Stimulated activated CD8-positive, alpha-beta memory T cell treated with anti-CD3 and anti-CD28 coated beads, Interleukin-4, amount 100 ng/mL, for 24 hours (primary cell): ENCODE measurements around the gene SMIM32.

ENCODE experiments used
- DNase-seq: peaks from one replicate; pipeline ENCODE4 v3.0.0-alpha.2; 2020; ENCODE audit warnings: low read depth

SMIM32 gene

GRCh38 chr5:136192526-136193321 is at the start of gene SMIM32:
Gene SMIM32 (minus strand): TSS chr5:136193162. CDS start chr5:136192524, 638 bp downstream.
- no peak for DNase-seq

- DNase-seq = no peak
Measured at GRCh38 chr5:136242611-136243010, 49.6 kb upstream of the SMIM32 start.

- DNase-seq = no peak
Measured at GRCh38 chr5:136242136-136242535, 49.2 kb upstream of the SMIM32 start.

- no peak for DNase-seq
Measured at GRCh38 chr5:136240894-136241293, 47.9 kb upstream of the SMIM32 start.

- DNase-seq = no peak
Measured at GRCh38 chr5:136236479-136237083, 43.6 kb upstream of the SMIM32 start.

- DNase-seq = no peak
Measured at GRCh38 chr5:136235321-136235720, 42.4 kb upstream of the SMIM32 start.

- DNase-seq = no peak
Measured at GRCh38 chr5:136232316-136232715, 39.4 kb upstream of the SMIM32 start.

GRCh38 chr5:136230176-136230575 is 37.2 kb upstream of the SMIM32 start:
- no peak for DNase-seq

GRCh38 chr5:136228136-136228757 is 35.3 kb upstream of the SMIM32 start:
- DNase-seq = no peak

- no peak for DNase-seq
Measured at GRCh38 chr5:136226401-136226800, 33.4 kb upstream of the SMIM32 start.

GRCh38 chr5:136225796-136226195 is 32.8 kb upstream of the SMIM32 start:
- no peak for DNase-seq

GRCh38 chr5:136222580-136223235 is 29.7 kb upstream of the SMIM32 start:
- DNase-seq = no peak

- DNase-seq = no peak
Measured at GRCh38 chr5:136221340-136221739, 28.4 kb upstream of the SMIM32 start.

- no peak for DNase-seq
Measured at GRCh38 chr5:136216230-136216629, 23.3 kb upstream of the SMIM32 start.

- DNase-seq = no peak
Measured at GRCh38 chr5:136215812-136216211, 22.9 kb upstream of the SMIM32 start.

GRCh38 chr5:136213919-136214493 is 21.0 kb upstream of the SMIM32 start:
- no peak for DNase-seq

- DNase-seq = peak; percentile 25
Measured at GRCh38 chr5:136212252-136212721, 19.3 kb upstream of the SMIM32 start.

GRCh38 chr5:136211282-136212040 is 18.5 kb upstream of the SMIM32 start:
- no peak for DNase-seq

- no peak for DNase-seq
Measured at GRCh38 chr5:136210259-136210658, 17.3 kb upstream of the SMIM32 start.

- DNase-seq = no peak
Measured at GRCh38 chr5:136209346-136209910, 16.5 kb upstream of the SMIM32 start.

- no peak for DNase-seq
Measured at GRCh38 chr5:136208916-136209315, 16.0 kb upstream of the SMIM32 start.
